KMS-11 (cell line): ENCODE data around the gene LURAP1L.
"Not testable (repeated sequence)": the region's sequence is repeated elsewhere in the genome, so short reads cannot be mapped to it uniquely, and the experiment has no call there.

ENCODE experiments used
- H2AFZ ChIP-seq: fragments of 200-600 bp; sonication (generic); 2 replicates; pipeline ENCODE4 v1.6.1; 2016; ENCODE audit warnings: antibody characterized with exemption, mixed run types, low read depth
- H3K27ac ChIP-seq: fragments of 200-600 bp; sonication (generic); 2 replicates; pipeline ENCODE4 v1.6.1; 2016; ENCODE audit warnings: mild to moderate bottlenecking, mixed run types
- H3K27me3 ChIP-seq: fragments of 200-600 bp; sonication (generic); 2 replicates; pipeline ENCODE4 v1.6.1; 2017; ENCODE audit warnings: mild to moderate bottlenecking, low read depth, mixed run types, moderate library complexity; ENCODE audit not compliant: insufficient read depth
- H3K36me3 ChIP-seq: fragments of 200-600 bp; sonication (generic); 2 replicates; pipeline ENCODE4 v1.6.1; 2017; ENCODE audit warnings: mild to moderate bottlenecking, mixed run types; ENCODE audit not compliant: insufficient read depth
- H3K4me1 ChIP-seq: fragments of 200-600 bp; sonication (generic); 2 replicates; pipeline ENCODE4 v1.6.1; 2016; ENCODE audit warnings: mild to moderate bottlenecking, low read depth, mixed run types; ENCODE audit not compliant: poor library complexity, severe bottlenecking
- H3K4me2 ChIP-seq: fragments of 200-600 bp; sonication (generic); 2 replicates; pipeline ENCODE4 v1.7.0; 2016; ENCODE audit warnings: mild to moderate bottlenecking, mixed run types
- H3K4me3 ChIP-seq: fragments of 200-600 bp; sonication (generic); IDR thresholded peaks from 2 replicates; pipeline ENCODE4 v1.6.1; 2017; ENCODE audit warnings: low read depth, low read length, mixed read lengths; ENCODE audit not compliant: insufficient read depth
- H3K79me2 ChIP-seq: fragments of 200-600 bp; sonication (generic); 2 replicates; pipeline ENCODE4 v1.6.1; 2016; ENCODE audit warnings: low read depth, mixed run types; ENCODE audit not compliant: insufficient read depth
- H3K9ac ChIP-seq: fragments of 200-600 bp; sonication (generic); 2 replicates; pipeline ENCODE4 v1.6.1; 2016; ENCODE audit warnings: mild to moderate bottlenecking, mixed run types
- H4K20me1 ChIP-seq: fragments of 200-600 bp; sonication (generic); 2 replicates; pipeline ENCODE4 v1.6.1; 2016; ENCODE audit warnings: mild to moderate bottlenecking, mixed run types; ENCODE audit not compliant: insufficient read depth
- TF ChIP-seq, protein P1 (sequence below): fragments of 200-600 bp; sonication (generic); conservative IDR thresholded peaks from 2 replicates; pipeline ENCODE4 v1.6.1; 2017; ENCODE audit warnings: low read depth, mild to moderate bottlenecking, antibody characterized with exemption, low read length, moderate library complexity, mixed read lengths

The LURAP1L gene

DNA sequence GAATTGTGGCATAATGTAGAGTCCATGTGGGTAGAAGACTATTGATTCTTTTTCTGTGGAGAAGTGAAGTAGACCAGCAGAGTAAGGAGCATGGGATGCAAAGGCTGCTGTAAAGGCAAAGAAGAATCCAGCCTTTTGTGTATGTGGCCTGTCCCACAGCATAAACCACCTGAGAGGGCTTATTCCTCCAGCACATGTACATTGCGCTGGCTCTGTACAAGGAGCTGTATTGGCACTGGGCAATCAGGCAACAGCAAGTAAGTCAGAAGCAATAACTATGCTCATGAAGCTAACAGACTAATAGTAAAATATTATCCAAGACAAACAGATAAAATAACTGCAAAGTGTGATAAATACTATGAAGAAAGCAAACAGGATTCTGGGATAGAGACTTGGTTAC is 86.2 kb downstream of the LURAP1L start:
- TF ChIP-seq, protein P1, sequence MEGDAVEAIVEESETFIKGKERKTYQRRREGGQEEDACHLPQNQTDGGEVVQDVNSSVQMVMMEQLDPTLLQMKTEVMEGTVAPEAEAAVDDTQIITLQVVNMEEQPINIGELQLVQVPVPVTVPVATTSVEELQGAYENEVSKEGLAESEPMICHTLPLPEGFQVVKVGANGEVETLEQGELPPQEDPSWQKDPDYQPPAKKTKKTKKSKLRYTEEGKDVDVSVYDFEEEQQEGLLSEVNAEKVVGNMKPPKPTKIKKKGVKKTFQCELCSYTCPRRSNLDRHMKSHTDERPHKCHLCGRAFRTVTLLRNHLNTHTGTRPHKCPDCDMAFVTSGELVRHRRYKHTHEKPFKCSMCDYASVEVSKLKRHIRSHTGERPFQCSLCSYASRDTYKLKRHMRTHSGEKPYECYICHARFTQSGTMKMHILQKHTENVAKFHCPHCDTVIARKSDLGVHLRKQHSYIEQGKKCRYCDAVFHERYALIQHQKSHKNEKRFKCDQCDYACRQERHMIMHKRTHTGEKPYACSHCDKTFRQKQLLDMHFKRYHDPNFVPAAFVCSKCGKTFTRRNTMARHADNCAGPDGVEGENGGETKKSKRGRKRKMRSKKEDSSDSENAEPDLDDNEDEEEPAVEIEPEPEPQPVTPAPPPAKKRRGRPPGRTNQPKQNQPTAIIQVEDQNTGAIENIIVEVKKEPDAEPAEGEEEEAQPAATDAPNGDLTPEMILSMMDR, result no peak
- no peak overlapping the region for H3K4me3 ChIP-seq
- no peak overlapping the region for H3K27ac ChIP-seq
- H2AFZ ChIP-seq, result no peak overlapping the region
- no peak overlapping the region for H3K4me2 ChIP-seq
- H3K36me3 ChIP-seq, result no peaks in the 10 kb centered on the region
- no peak overlapping the region for H3K9ac ChIP-seq
- no peaks in the 10 kb centered on the region for H3K79me2 ChIP-seq
- H4K20me1 ChIP-seq, result no peaks in the 10 kb centered on the region
- H3K27me3 ChIP-seq, result no peaks in the 10 kb centered on the region
- H3K4me1 ChIP-seq, result no peaks in the 10 kb centered on the region

DNA sequence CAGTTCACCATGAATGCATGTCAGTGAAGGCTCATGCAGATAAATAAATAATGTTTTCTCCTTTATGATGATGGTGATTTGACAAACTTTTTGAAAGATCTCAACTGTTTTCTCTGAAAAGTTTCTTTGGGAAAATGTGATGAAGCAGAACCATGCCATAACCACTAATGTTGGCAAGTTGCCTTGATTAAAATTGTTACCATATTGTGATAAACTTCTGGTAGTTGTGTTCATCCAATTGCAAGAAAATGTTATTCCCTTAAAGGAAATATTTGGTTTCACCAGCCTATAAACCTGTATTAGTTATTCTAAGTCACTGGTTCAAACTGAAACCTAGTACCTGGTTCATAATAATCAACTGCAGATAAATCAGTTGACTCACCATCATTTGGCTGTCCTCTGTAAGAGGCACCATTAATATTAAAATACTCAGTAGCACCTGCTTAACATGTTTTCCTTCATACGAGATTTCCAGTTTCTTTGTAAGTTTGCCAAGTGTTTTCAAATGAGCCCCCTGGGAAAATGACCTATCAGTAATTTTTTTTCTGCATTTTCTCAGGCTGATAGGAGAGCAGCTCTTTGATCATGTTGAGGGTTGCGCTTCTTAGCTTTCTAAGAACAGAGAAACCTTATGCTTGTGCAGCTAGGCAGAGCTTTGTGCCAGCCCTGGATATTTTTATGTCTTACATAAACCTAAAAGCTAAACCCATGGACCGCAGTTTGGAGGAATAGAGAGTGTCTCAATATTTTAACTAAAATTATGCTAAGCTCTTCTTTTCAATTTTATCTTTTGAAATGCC is 88.0 kb downstream of the LURAP1L start:
- no peaks in the 10 kb centered on the region for H4K20me1 ChIP-seq
- no peaks in the 10 kb centered on the region for H3K4me1 ChIP-seq
- TF ChIP-seq, protein P1, result no peak
- no peaks in the 10 kb centered on the region for H3K27me3 ChIP-seq
- no peak overlapping the region for H3K9ac ChIP-seq
- no peaks in the 10 kb centered on the region for H3K79me2 ChIP-seq
- H3K4me2 ChIP-seq, result no peak overlapping the region
- no peak overlapping the region for H3K4me3 ChIP-seq
- H2AFZ ChIP-seq, result no peak overlapping the region
- H3K36me3 ChIP-seq, result no peaks in the 10 kb centered on the region
- no peak overlapping the region for H3K27ac ChIP-seq

GRCh38 chr9:12863618-12864017 is 88.8 kb downstream of the LURAP1L start:
- no peak overlapping the region for H3K4me3 ChIP-seq
- TF ChIP-seq, protein P1, result no peak
- H3K4me1 ChIP-seq, result no peaks in the 10 kb centered on the region
- no peak overlapping the region for H3K4me2 ChIP-seq
- no peaks in the 10 kb centered on the region for H3K79me2 ChIP-seq
- H4K20me1 ChIP-seq, result no peaks in the 10 kb centered on the region
- H2AFZ ChIP-seq, result no peak overlapping the region
- no peak overlapping the region for H3K27ac ChIP-seq
- no peaks in the 10 kb centered on the region for H3K36me3 ChIP-seq
- no peak overlapping the region for H3K9ac ChIP-seq
- no peaks in the 10 kb centered on the region for H3K27me3 ChIP-seq

- not testable (repeated sequence) for H3K27ac ChIP-seq, H3K36me3 ChIP-seq, H3K27me3 ChIP-seq, H3K4me2 ChIP-seq, H4K20me1 ChIP-seq, H3K79me2 ChIP-seq, H3K4me3 ChIP-seq, H2AFZ ChIP-seq, H3K4me1 ChIP-seq, H3K9ac ChIP-seq
Observed at GRCh38 chr9:12865380-12865779, 90.6 kb downstream of the LURAP1L start.
